HG02588 (cell line): Measurements from ENCODE around the gene HTR5A.

Experiments
- ATAC-seq: cut with Tn5 transposase; IDR thresholded peaks from one replicate; pipeline ENCODE4 v1.9.1; 2021; ENCODE audit warnings: mild to moderate bottlenecking, moderate library complexity; ENCODE audit not compliant: unreplicated experiment

Gene HTR5A

DNA sequence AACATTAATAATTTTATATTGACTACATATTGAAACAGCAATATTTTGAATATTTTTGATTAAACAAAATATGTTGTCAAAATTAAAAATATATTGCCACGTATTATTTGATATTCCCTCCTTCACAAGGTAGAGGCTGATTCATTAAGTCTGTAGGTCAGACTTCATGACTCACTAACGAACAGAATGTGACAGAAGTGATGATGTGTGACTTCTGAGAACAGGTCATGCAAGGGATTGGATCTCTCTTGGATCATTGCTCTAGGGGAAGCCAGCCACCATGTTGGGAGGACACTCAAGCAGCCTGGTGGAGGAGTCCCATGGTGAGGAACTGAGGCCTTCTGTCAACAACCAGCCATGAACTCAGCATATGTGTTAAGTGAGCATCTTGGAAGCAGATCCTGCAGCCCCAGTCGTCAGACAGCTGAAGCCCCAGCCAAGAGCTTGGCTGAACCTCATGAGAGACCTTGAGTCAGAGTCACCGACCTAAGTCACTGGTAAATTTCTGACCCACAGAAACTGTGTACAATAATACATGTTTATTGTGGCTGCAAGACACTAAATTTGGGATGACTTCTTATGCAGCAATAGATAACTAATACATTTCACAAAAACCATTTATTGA is 66.6 kb downstream of the HTR5A start:
- no peak for ATAC-seq
